ENCODE measurements around the gene GP5.

DNA sequence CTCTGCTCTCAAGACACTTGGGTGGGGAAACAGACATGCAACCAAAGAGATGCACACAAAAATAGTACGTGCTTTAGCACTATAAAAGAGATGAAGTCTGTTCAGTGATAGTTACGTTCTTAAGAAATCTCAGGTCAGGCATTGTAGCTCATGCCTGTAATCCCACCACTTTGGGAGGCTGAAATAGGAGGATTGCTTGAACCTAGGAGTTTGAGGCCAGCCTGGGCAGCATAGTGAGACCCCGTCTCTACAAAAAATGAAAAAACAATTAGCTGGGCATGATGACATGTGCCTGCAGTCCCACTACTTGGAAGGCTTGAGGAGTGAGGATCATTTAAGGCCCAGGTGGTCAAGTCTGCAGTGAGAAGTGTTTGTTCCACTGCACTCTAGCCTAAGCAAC, 35.4 kb upstream of the GP5 start:
- TF ChIP-seq TAF1 (IDR thresholded peaks at IDR 0.05; ENCODE audit: low read depth, low read length): no peak
- no peak for TF ChIP-seq POLR2AphosphoS5 (IDR thresholded peaks at IDR 0.05; ENCODE audit: low read depth, low read length)

Measured in GM12891 (cell line).